Endothelial cell of umbilical vein (primary cell): Measurements from ENCODE around the gene HOXB6. TPM values are rescaled to one million over a fixed set of nuclear protein-coding genes. Genes with fewer than 3 reads are reported as not detected.

Experiments
- BruUV-seq: library from RNA; stranded (reverse); fragments of 400-500 nt; replicated peaks from 2 replicates; lab custom pipeline; 2021; lab: Mats Ljungman, UMichigan
- CTCF ChIA-PET: fragments of 300-600, 350-600 bp; sonication (Branson Sonifier 250); formaldehyde crosslinking; loops from one replicate; lab custom pipeline; 2021; ENCODE audit warnings: antibody characterized with exemption, inconsistent platforms; lab: Charles Lee
- POLR2A ChIA-PET: fragments of 300-600, 350-600 bp; sonication (Branson Sonifier 250); formaldehyde crosslinking; loops from one replicate; lab custom pipeline; 2021; ENCODE audit warnings: antibody characterized with exemption, inconsistent platforms; lab: Charles Lee
- DNase-seq: peaks from one replicate; pipeline ENCODE4 v3.0.0-alpha.2; 2011; ENCODE audit warnings: low read depth, low spot score
- FAIRE-seq: peaks from 2 replicates; lab custom pipeline; 2011; peaks lifted over from hg19 to GRCh38; lab: Jason Lieb, UNC
- H2AFZ ChIP-seq: 2 replicates; pipeline ENCODE4 v1.6.0; 2012; ENCODE audit warnings: low read depth, low read length, control low read depth, inconsistent platforms
- H3K27ac ChIP-seq: 2 replicates; pipeline ENCODE4 v1.5.1; 2011; ENCODE audit warnings: low read depth, mild to moderate bottlenecking, control low read depth, low read length, moderate library complexity; ENCODE audit not compliant: insufficient read depth
- H3K27me3 ChIP-seq, 2 experiments: 2 replicates each; pipeline versions ENCODE4 v1.6.0 to v1.6.1; 2011; ENCODE audit warnings: low read length in 2 of 2, mixed read lengths in 1 of 2; ENCODE audit not compliant: control insufficient read depth in 2 of 2, insufficient read depth in 2 of 2
- H3K36me3 ChIP-seq, 2 experiments: 2 replicates in 1 of 2; 3 replicates in 1 of 2; pipeline ENCODE4 v1.5.1; 2011; ENCODE audit warnings: low read length in 2 of 2, mild to moderate bottlenecking in 1 of 2, moderate library complexity in 1 of 2; ENCODE audit not compliant: control insufficient read depth in 2 of 2, insufficient read depth in 2 of 2; ENCODE audit errors: extremely low read depth in 1 of 2
- H3K4me1 ChIP-seq: 3 replicates; pipeline ENCODE4 v1.5.1; 2011; ENCODE audit warnings: mild to moderate bottlenecking, low read length; ENCODE audit not compliant: control insufficient read depth, insufficient read depth; ENCODE audit errors: extremely low read depth
- H3K4me2 ChIP-seq: 2 replicates; pipeline ENCODE4 v1.6.1; 2011; ENCODE audit warnings: low read length, control low read depth, mixed read lengths; ENCODE audit not compliant: insufficient read depth
- H3K4me3 ChIP-seq, 3 experiments: fragments of 200-600 bp in 1 of 3; sonication (generic), shearing (Covaris generic) in 1 of 3; replicated peaks in 1 of 3; 2 replicates each; pipeline ENCODE4 v1.5.1; 2011 to 2016; ENCODE audit warnings: control low read depth in 3 of 3, low read length in 3 of 3, mild to moderate bottlenecking in 2 of 3, inconsistent platforms in 1 of 3, low read depth in 1 of 3, moderate library complexity in 1 of 3; ENCODE audit not compliant: insufficient read depth in 1 of 3
- H3K79me2 ChIP-seq: 2 replicates; pipeline ENCODE4 v1.6.0; 2012; ENCODE audit warnings: low read length, inconsistent platforms; ENCODE audit not compliant: control insufficient read depth, insufficient read depth
- H3K9ac ChIP-seq: replicated peaks from 2 replicates; pipeline ENCODE3; 2011; ENCODE audit warnings: low read length, control low read depth; ENCODE audit not compliant: insufficient read depth; ENCODE audit errors: extremely low read depth
- H3K9me1 ChIP-seq: replicated peaks from 3 replicates; pipeline ENCODE4 v1.6.0; 2011; ENCODE audit warnings: mild to moderate bottlenecking, low read length; ENCODE audit not compliant: control insufficient read depth, insufficient read depth; ENCODE audit errors: extremely low read depth
- H3K9me3 ChIP-seq: replicated peaks from 2 replicates; pipeline ENCODE4 v1.5.1; 2012; ENCODE audit warnings: low read length, inconsistent platforms; ENCODE audit not compliant: control insufficient read depth, insufficient read depth
- H4K20me1 ChIP-seq: replicated peaks from 2 replicates; pipeline ENCODE3; 2011; ENCODE audit warnings: mild to moderate bottlenecking, low read length; ENCODE audit not compliant: control insufficient read depth, insufficient read depth; ENCODE audit errors: extremely low read depth
- EZH2 ChIP-seq: IDR thresholded peaks from 2 replicates; pipeline ENCODE4 v1.6.1; 2012; ENCODE audit warnings: borderline replicate concordance, low read depth, mild to moderate bottlenecking, moderate library complexity, low read length, inconsistent platforms; ENCODE audit not compliant: severe bottlenecking
- GATA2 ChIP-seq: IDR thresholded peaks from 2 replicates; pipeline ENCODE4 v1.7.0; 2011; ENCODE audit warnings: low read depth, mild to moderate bottlenecking, moderate library complexity, mixed read lengths, low read length; ENCODE audit not compliant: insufficient read length, insufficient read depth
- JUN ChIP-seq: IDR thresholded peaks from 2 replicates; pipeline ENCODE4 v1.6.1; 2011; ENCODE audit warnings: borderline replicate concordance, low read depth; ENCODE audit not compliant: insufficient read length, insufficient read depth
- POLR2AphosphoS5 ChIP-seq: IDR thresholded peaks from 2 replicates; pipeline ENCODE4 v1.6.1; 2012; ENCODE audit warnings: low read depth, mild to moderate bottlenecking, control low read depth, low read length, moderate library complexity; ENCODE audit not compliant: insufficient read depth
- dilution Hi-C: fragments of 300-500 bp; cut with MboI; formaldehyde crosslinking; loops from one replicate; pipeline ENCODE4 v1.15.0; 2019; ENCODE audit warnings: low sequenced_read_pairs; ENCODE audit not compliant: extremely low pct_ligation_motif_present
- intact Hi-C: fragments of 100-400 bp; cut with micrococcal nuclease; formaldehyde crosslinking; loops from one replicate; pipeline ENCODE4 v1.10.0; 2022
- polyA plus RNA-seq, 4 experiments: library from polyadenylated mRNA; depleted of rRNA in 3 of 4; stranded (reverse) in 3 of 4; unstranded in 1 of 4; fragments of >200 nt; gene quantifications; 2 replicates each; pipeline versions ENCODE4 v1.2.1 to v1.2.3, GENCODE V29; 2011 to 2012; ENCODE audit warnings: missing spikeins in 1 of 4
- total RNA-seq: library from RNA; stranded (reverse); gene quantifications from 2 replicates; pipeline ENCODE4 v1.2.3, GENCODE V29; 2021
- TF ChIP-seq, protein P1 (sequence below), 2 donors: IDR thresholded peaks; 1 replicate in 1 of 2; 2 replicates in 1 of 2; pipeline ENCODE4 v1.5.1; 2011; ENCODE audit warnings: low read length in 2 of 2, mild to moderate bottlenecking in 2 of 2, moderate library complexity in 2 of 2, control low read depth in 1 of 2, inconsistent platforms in 1 of 2, low read depth in 1 of 2; ENCODE audit not compliant: insufficient read depth in 1 of 2; ENCODE audit errors: extremely low read depth in 1 of 2
- TF ChIP-seq, protein P2 (sequence below): IDR thresholded peaks from 2 replicates; pipeline ENCODE4 v1.6.1; 2011; ENCODE audit not compliant: insufficient read depth, insufficient read length

HOXB6 gene
- total and polyA plus RNA-seq, 2 donors (not counting 3 experiments of a cell fraction or from before 2014, with no cell fraction given) = 8.8 to 24.0 TPM

DNA sequence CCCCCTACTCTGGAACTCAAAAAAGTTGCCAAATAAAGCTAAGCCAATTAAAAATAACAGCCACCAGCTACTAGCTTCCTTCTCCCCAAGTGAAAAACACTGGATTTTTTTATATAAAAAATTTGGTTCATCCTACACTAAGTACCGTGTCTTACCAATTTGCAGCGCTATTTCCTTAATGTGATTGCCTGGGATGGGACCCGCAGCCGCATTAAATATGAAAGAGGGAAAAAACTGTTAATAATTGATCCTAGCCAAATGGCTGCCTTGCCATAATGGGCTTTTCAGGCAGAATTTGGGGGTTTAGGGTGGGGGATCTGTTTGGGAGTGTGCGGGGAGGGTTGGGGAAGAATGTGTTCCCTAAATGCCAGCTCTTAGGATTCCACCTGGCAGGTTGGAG, 19.3 kb upstream of the HOXB6 start:
- no peak overlapping the region for H3K4me3 ChIP-seq
- POLR2A ChIA-PET = no interaction called here
- BruUV-seq = no TSS peak
- intact Hi-C loops = no loop called here
- H2AFZ ChIP-seq = no peak overlapping the region
- no peak overlapping the region for H3K4me2 ChIP-seq
- dilution Hi-C loops = no loop called here
- H3K9ac ChIP-seq = no peak overlapping the region
- H3K36me3 ChIP-seq = no peaks in the 10 kb centered on the region
- no peaks in the 10 kb centered on the region for H3K9me3 ChIP-seq
- H3K27ac ChIP-seq = no peak overlapping the region
- no peak for TF ChIP-seq GATA2
- TF ChIP-seq POLR2AphosphoS5 = no peak
- TF ChIP-seq, protein P1, sequence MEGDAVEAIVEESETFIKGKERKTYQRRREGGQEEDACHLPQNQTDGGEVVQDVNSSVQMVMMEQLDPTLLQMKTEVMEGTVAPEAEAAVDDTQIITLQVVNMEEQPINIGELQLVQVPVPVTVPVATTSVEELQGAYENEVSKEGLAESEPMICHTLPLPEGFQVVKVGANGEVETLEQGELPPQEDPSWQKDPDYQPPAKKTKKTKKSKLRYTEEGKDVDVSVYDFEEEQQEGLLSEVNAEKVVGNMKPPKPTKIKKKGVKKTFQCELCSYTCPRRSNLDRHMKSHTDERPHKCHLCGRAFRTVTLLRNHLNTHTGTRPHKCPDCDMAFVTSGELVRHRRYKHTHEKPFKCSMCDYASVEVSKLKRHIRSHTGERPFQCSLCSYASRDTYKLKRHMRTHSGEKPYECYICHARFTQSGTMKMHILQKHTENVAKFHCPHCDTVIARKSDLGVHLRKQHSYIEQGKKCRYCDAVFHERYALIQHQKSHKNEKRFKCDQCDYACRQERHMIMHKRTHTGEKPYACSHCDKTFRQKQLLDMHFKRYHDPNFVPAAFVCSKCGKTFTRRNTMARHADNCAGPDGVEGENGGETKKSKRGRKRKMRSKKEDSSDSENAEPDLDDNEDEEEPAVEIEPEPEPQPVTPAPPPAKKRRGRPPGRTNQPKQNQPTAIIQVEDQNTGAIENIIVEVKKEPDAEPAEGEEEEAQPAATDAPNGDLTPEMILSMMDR (IDR thresholded peaks at IDR 0.05; ENCODE audit: extremely low read depth in 1 of 2, insufficient read depth in 1 of 2, low read depth in 1 of 2, low read length in 2 of 2) = no peak
- TF ChIP-seq, protein P2, sequence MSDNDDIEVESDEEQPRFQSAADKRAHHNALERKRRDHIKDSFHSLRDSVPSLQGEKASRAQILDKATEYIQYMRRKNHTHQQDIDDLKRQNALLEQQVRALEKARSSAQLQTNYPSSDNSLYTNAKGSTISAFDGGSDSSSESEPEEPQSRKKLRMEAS = no peak
- TF ChIP-seq JUN = no peak
- no peaks in the 10 kb centered on the region for H3K9me1 ChIP-seq
- CTCF ChIA-PET = interaction anchor here (1.5 to 6.3 kb wide), 3 partner anchors 10 to 13 kb away, joined by 7 to 45 read pairs (median 8); partner anchors contain the start of gene HOXB8
- DNase-seq (no peak), FAIRE-seq (no peak)
- peaks cover 13% of the 10 kb centered on the region for H3K4me1 ChIP-seq
- no peaks in the 10 kb centered on the region for H3K79me2 ChIP-seq
- no peaks in the 10 kb centered on the region for H4K20me1 ChIP-seq
- peaks cover 72 to 95% of the 10 kb centered on the region in 2 experiments for H3K27me3 ChIP-seq

DNA sequence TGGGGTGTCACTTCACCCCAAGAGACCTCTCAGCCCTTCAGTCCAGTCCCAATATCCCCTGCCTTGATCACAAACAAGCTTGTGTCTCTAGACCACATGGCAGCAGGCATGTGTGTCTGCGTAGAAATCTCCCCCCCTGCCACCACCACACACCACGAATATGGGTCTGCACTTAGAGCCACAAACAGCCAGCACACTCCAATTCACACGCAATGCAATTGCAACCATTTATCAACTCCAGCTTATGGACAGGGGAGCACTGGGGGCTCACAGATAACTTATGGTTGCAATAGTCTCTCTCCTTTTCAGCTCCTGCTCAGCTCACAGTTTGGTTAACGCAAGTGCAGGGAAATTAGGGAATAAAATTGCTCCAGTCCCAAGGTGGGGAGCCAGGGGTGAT, 18.8 kb upstream of the HOXB6 start:
- BruUV-seq = no TSS peak
- no peak overlapping the region for H3K27ac ChIP-seq
- peaks cover 16% of the 10 kb centered on the region for H3K4me1 ChIP-seq
- no peaks in the 10 kb centered on the region for H3K79me2 ChIP-seq
- intact Hi-C loops = no loop called here
- H2AFZ ChIP-seq = no peak overlapping the region
- no peaks in the 10 kb centered on the region for H3K36me3 ChIP-seq
- TF ChIP-seq POLR2AphosphoS5 = no peak
- TF ChIP-seq EZH2 = peak; percentile 18
- H3K9ac ChIP-seq = no peak overlapping the region
- H3K27me3 ChIP-seq = peaks cover 66 to 90% of the 10 kb centered on the region in 2 experiments
- H3K9me3 ChIP-seq = no peaks in the 10 kb centered on the region
- FAIRE-seq = no peak
- H3K4me2 ChIP-seq = no peak overlapping the region
- no peaks in the 10 kb centered on the region for H3K9me1 ChIP-seq
- DNase-seq = no peak
- ChIA-PET CTCF (interaction anchor here (0.5 to 6.3 kb wide), 5 partner anchors 9 to 374 kb away, joined by 3 to 45 read pairs (median 7); partner anchors contain the start of genes HOXB8 and IGF2BP1), POLR2A (no interaction called here)
- no peak overlapping the region for H3K4me3 ChIP-seq
- H4K20me1 ChIP-seq = no peaks in the 10 kb centered on the region
- dilution Hi-C loops = no loop called here
